K562 (cell line): ENCODE measurements around the gene DNAJB4. TPM values are rescaled to one million over a fixed set of nuclear protein-coding genes. Genes with fewer than 3 reads are reported as not detected.

Experiments used
- ATAC-seq: fragments of 200-7000 bp; cut with Tn5 transposase; 3 replicates; pipeline ENCODE4 v1.9.1; 2020; ENCODE audit warnings: moderate library complexity
- BruUV-seq: library from RNA; stranded (reverse); fragments of 400-500 nt; replicated peaks from 2 replicates; lab custom pipeline; 2021; lab: Mats Ljungman, UMichigan
- CTCF ChIA-PET: fragments of 300-600 bp; formaldehyde crosslinking; extraction: SDS; loops from one replicate; lab custom pipeline; 2021; ENCODE audit warnings: low intra/inter-chr PET ratio; lab: Yijun Ruan, JAX
- POLR2A ChIA-PET: fragments of 300-600, 350-650 bp; sonication (Branson Sonifier 250); formaldehyde crosslinking; extraction: SDS; loops from one replicate; lab custom pipeline; 2021; ENCODE audit warnings: antibody characterized with exemption, inconsistent platforms; lab: Yijun Ruan, JAX
- DNase-seq, 4 experiments: peaks; one replicate each; pipeline versions ENCODE4 v3.0.0 to v3.0.0-alpha.2; 2011 to 2018; ENCODE audit warnings: low spot score in 3 of 4, mixed read lengths in 3 of 4; ENCODE audit errors: extremely low read depth in 1 of 4
- FAIRE-seq: peaks from 2 replicates; lab custom pipeline; 2011; peaks lifted over from hg19 to GRCh38; lab: Jason Lieb, UNC
- H2AFZ ChIP-seq: 2 replicates; pipeline ENCODE4 v1.6.0; 2011; ENCODE audit warnings: low read depth, low read length, control low read depth, inconsistent platforms
- H3K27ac ChIP-seq: fragments of 200-600 bp; 3 replicates; pipeline ENCODE4 v1.8.0; 2011; ENCODE audit warnings: low read depth, mild to moderate bottlenecking, control low read depth, inconsistent platforms, low read length, moderate library complexity, mixed read lengths; ENCODE audit errors: extremely low read depth
- H3K27me3 ChIP-seq, 2 experiments: fragments of 300-600 bp in 1 of 2; 2 replicates in 1 of 2; 3 replicates in 1 of 2; pipeline versions ENCODE4 v1.6.0 to v1.8.0; 2011; ENCODE audit warnings: inconsistent platforms in 2 of 2, low read length in 2 of 2, mild to moderate bottlenecking in 1 of 2, mixed read lengths in 1 of 2, moderate library complexity in 1 of 2; ENCODE audit not compliant: control insufficient read depth in 2 of 2, insufficient read depth in 2 of 2
- H3K36me3 ChIP-seq: fragments of 300-600 bp; 3 replicates; pipeline ENCODE4 v1.8.0; 2011; ENCODE audit warnings: mild to moderate bottlenecking, low read length, inconsistent platforms; ENCODE audit not compliant: control insufficient read depth, insufficient read depth
- H3K4me1 ChIP-seq, 2 experiments: fragments of 200-600 bp in 1 of 2; replicated peaks in 1 of 2; 2 replicates in 1 of 2; 3 replicates in 1 of 2; pipeline versions ENCODE4 v1.5.1 to v1.8.0; 2011; ENCODE audit warnings: inconsistent platforms in 2 of 2, low read length in 2 of 2, mild to moderate bottlenecking in 1 of 2, mixed read lengths in 1 of 2, moderate library complexity in 1 of 2; ENCODE audit not compliant: control insufficient read depth in 2 of 2, insufficient read depth in 2 of 2
- H3K4me2 ChIP-seq: 2 replicates; pipeline ENCODE4 v1.6.1; 2011; ENCODE audit warnings: low read length, control low read depth, inconsistent platforms, mixed read lengths; ENCODE audit not compliant: insufficient read depth
- H3K4me3 ChIP-seq: fragments of 200-600 bp; sonication (generic), shearing (Covaris generic); 2 replicates; pipeline ENCODE4 v1.5.1; 2016; ENCODE audit warnings: control low read depth, inconsistent platforms
- H3K79me2 ChIP-seq: fragments of 200-600 bp; 3 replicates; pipeline ENCODE4 v1.8.0; 2011; ENCODE audit warnings: low read length, inconsistent platforms; ENCODE audit not compliant: control insufficient read depth, insufficient read depth
- H3K9ac ChIP-seq, 2 experiments: 2 replicates each; pipeline versions ENCODE4 v1.6.0 to v1.6.1; 2011; ENCODE audit warnings: low read depth in 2 of 2, low read length in 2 of 2, control low read depth in 1 of 2, inconsistent platforms in 1 of 2, mild to moderate bottlenecking in 1 of 2, mixed read lengths in 1 of 2; ENCODE audit not compliant: insufficient read depth in 1 of 2
- H3K9me1 ChIP-seq: one replicate; pipeline ENCODE4 v1.6.0; 2011; ENCODE audit warnings: inconsistent platforms, mild to moderate bottlenecking, low read length, moderate library complexity; ENCODE audit not compliant: control insufficient read depth, insufficient read depth
- H3K9me3 ChIP-seq: replicated peaks from 2 replicates; pipeline ENCODE4 v1.5.1; 2011; ENCODE audit warnings: low read depth, low read length, inconsistent platforms; ENCODE audit not compliant: control insufficient read depth, insufficient read depth
- H4K20me1 ChIP-seq: replicated peaks from 2 replicates; pipeline ENCODE4 v1.6.1; 2011; ENCODE audit warnings: low read length, inconsistent platforms, mixed read lengths; ENCODE audit not compliant: control insufficient read depth, insufficient read depth
- ELK3 ChIP-seq: fragments of 450-650 bp; formaldehyde crosslinking; IDR thresholded peaks from 2 replicates; pipeline ENCODE4 v1.4.0; 2020; ENCODE audit warnings: mild to moderate bottlenecking
- RAD21 ChIP-seq, 2 experiments: fragments of 250-450 bp in 1 of 2; fragments of 450-650 bp in 1 of 2; sonication (Bioruptor Pico) in 1 of 2; formaldehyde crosslinking in 1 of 2; IDR thresholded peaks in 1 of 2; conservative IDR thresholded peaks in 1 of 2; 2 replicates each; pipeline versions ENCODE4 v1.4.0 to v1.8.0; 2020 to 2022; ENCODE audit warnings: mild to moderate bottlenecking in 2 of 2, moderate library complexity in 1 of 2
- WGBS: fragments of 100-300 bp; shearing (Covaris generic); methylation state at CpG from one replicate; pipeline ENCODE4 v1.1.6; 2016; ENCODE audit warnings: low coverage, mixed read lengths; ENCODE audit not compliant: insufficient coverage; ENCODE audit errors: missing lambda C conversion rate; 5-methylcytosine and 5-hydroxymethylcytosine counted together
- in situ Hi-C: fragments of 300-500 bp; cut with MboI; formaldehyde crosslinking; loops from 4 replicates; pipeline ENCODE4 v1.15.0; 2018; ENCODE audit warnings: inconsistent platforms, mixed read lengths
- intact Hi-C: fragments of 100-400 bp; cut with micrococcal nuclease; formaldehyde crosslinking; loops from 2 replicates; pipeline ENCODE4 v1.14.2; 2022
- polyA plus RNA-seq, 8 experiments: library from polyadenylated mRNA; depleted of rRNA in 4 of 8; stranded (reverse) in 5 of 8; unstranded in 3 of 8; fragments of >200 nt; fragmentation: Nextera tagmentation in 2 of 8; fragmentation: Illumina TruSeq in 1 of 8; extraction: Ambion mirVana in 2 of 8; extraction: Trizol in 1 of 8; gene quantifications; 2 replicates each; pipeline versions ENCODE4 v1.2.1 to v1.2.3, GENCODE V29; 2011 to 2014; ENCODE audit warnings: inconsistent platforms in 1 of 8, missing spikeins in 1 of 8
- total RNA-seq, 7 experiments: library from RNA; depleted of rRNA in 6 of 7; stranded (reverse); fragments of >200 nt in 6 of 7; fragmentation: Illumina TruSeq in 2 of 7; extraction: Trizol in 2 of 7; gene quantifications; 2 replicates each; pipeline versions ENCODE4 v1.2.1 to v1.2.3, GENCODE V29; 2011 to 2021; ENCODE audit warnings: low replicate concordance in 1 of 7

The DNAJB4 gene
- total and polyA plus RNA-seq, 9 of the 15 experiments (the other 6 are each of a cell fraction or from before 2014, with no cell fraction given) = 8.5 to 27.7 (median 19.8) TPM

- no peak for TF ChIP-seq RAD21 (CRISPR knock-in tag; conservative IDR thresholded peaks at IDR 0.05 in 1 of 2, IDR thresholded peaks at IDR 0.05 in 1 of 2)
Observed at GRCh38 chr1:77961392-77961791, 43.3 kb upstream of the DNAJB4 start (continued).

- BruUV-seq = TSS peak; percentile 0
- ATAC-seq (no peak), FAIRE-seq (no peak), DNase-seq (no peak)
- Histone ChIP-seq H3K9ac (no peak overlapping the region), H3K79me2 (peaks cover 86% of the 10 kb centered on the region), H3K36me3 (peaks cover 100% of the 10 kb centered on the region), H3K27me3 (no peaks in the 10 kb centered on the region), H2AFZ (no peak overlapping the region), H4K20me1 (peaks cover under 1% of the 10 kb centered on the region; the same call in 1 of the 2 replicates), H3K9me3 (no peaks in the 10 kb centered on the region), H3K4me1 (no peaks in the 10 kb centered on the region), H3K9me1 (no peaks in the 10 kb centered on the region), H3K4me3 (no peak overlapping the region), H3K4me2 (no peak overlapping the region), H3K27ac (no peak overlapping the region)
- WGBS = 79% methylated on average over 3 of the region's 3 CpGs
- ChIA-PET CTCF (no interaction called here), POLR2A (interaction anchor here (1.1 to 6.2 kb wide), 5 partner anchors 8 to 38 kb away, joined by 3 to 46 read pairs (median 5); partner anchors contain the start of genes DNAJB4 and FUBP1)
- in situ Hi-C loops (no loop called here), intact Hi-C loops (no loop called here)
- no peak for TF ChIP-seq ELK3 (CRISPR knock-in tag)
Observed at GRCh38 chr1:77966291-77966690, 38.4 kb upstream of the DNAJB4 start.
